K562 (cell line): ENCODE measurements around the gene TRIM49. TPM values are rescaled to one million over a fixed set of nuclear protein-coding genes. Genes with fewer than 3 reads are reported as not detected.
"Not testable (repeated sequence)": the region's sequence is repeated elsewhere in the genome, so short reads cannot be mapped to it uniquely, and the experiment has no call there.

Source experiments
- ATAC-seq: fragments of 200-7000 bp; cut with Tn5 transposase; 3 replicates; pipeline ENCODE4 v1.9.1; 2020; ENCODE audit warnings: moderate library complexity
- Bru-seq: library from RNA; stranded (reverse); fragments of 400-500 nt; gene quantifications from one replicate; lab custom pipeline; 2021; lab: Mats Ljungman, UMichigan
- BruChase-seq, 2 experiments: library from RNA; stranded (reverse); fragments of 400-500 nt; gene quantifications; one replicate each; lab custom pipeline; 2021; lab: Mats Ljungman, UMichigan
- BruUV-seq: library from RNA; stranded (reverse); fragments of 400-500 nt; replicated peaks from 2 replicates; lab custom pipeline; 2021; lab: Mats Ljungman, UMichigan
- CTCF ChIA-PET: fragments of 300-600 bp; formaldehyde crosslinking; extraction: SDS; loops from one replicate; lab custom pipeline; 2021; ENCODE audit warnings: low intra/inter-chr PET ratio; lab: Yijun Ruan, JAX
- POLR2A ChIA-PET: fragments of 300-600, 350-650 bp; sonication (Branson Sonifier 250); formaldehyde crosslinking; extraction: SDS; loops from one replicate; lab custom pipeline; 2021; ENCODE audit warnings: antibody characterized with exemption, inconsistent platforms; lab: Yijun Ruan, JAX
- DNase-seq, 4 experiments: peaks; one replicate each; pipeline versions ENCODE4 v3.0.0 to v3.0.0-alpha.2; 2011 to 2018; ENCODE audit warnings: low spot score in 3 of 4, mixed read lengths in 3 of 4; ENCODE audit errors: extremely low read depth in 1 of 4
- FAIRE-seq: peaks from 2 replicates; lab custom pipeline; 2011; peaks lifted over from hg19 to GRCh38; lab: Jason Lieb, UNC
- H2AFZ ChIP-seq: 2 replicates; pipeline ENCODE4 v1.6.0; 2011; ENCODE audit warnings: low read depth, low read length, control low read depth, inconsistent platforms
- H3K27ac ChIP-seq: fragments of 200-600 bp; 3 replicates; pipeline ENCODE4 v1.8.0; 2011; ENCODE audit warnings: low read depth, mild to moderate bottlenecking, control low read depth, inconsistent platforms, low read length, moderate library complexity, mixed read lengths; ENCODE audit errors: extremely low read depth
- H3K27me3 ChIP-seq, 2 experiments: fragments of 300-600 bp in 1 of 2; 2 replicates in 1 of 2; 3 replicates in 1 of 2; pipeline versions ENCODE4 v1.6.0 to v1.8.0; 2011; ENCODE audit warnings: inconsistent platforms in 2 of 2, low read length in 2 of 2, mild to moderate bottlenecking in 1 of 2, mixed read lengths in 1 of 2, moderate library complexity in 1 of 2; ENCODE audit not compliant: control insufficient read depth in 2 of 2, insufficient read depth in 2 of 2
- H3K36me3 ChIP-seq: fragments of 300-600 bp; 3 replicates; pipeline ENCODE4 v1.8.0; 2011; ENCODE audit warnings: mild to moderate bottlenecking, low read length, inconsistent platforms; ENCODE audit not compliant: control insufficient read depth, insufficient read depth
- H3K4me1 ChIP-seq, 2 experiments: fragments of 200-600 bp in 1 of 2; replicated peaks in 1 of 2; 2 replicates in 1 of 2; 3 replicates in 1 of 2; pipeline versions ENCODE4 v1.5.1 to v1.8.0; 2011; ENCODE audit warnings: inconsistent platforms in 2 of 2, low read length in 2 of 2, mild to moderate bottlenecking in 1 of 2, mixed read lengths in 1 of 2, moderate library complexity in 1 of 2; ENCODE audit not compliant: control insufficient read depth in 2 of 2, insufficient read depth in 2 of 2
- H3K4me2 ChIP-seq: 2 replicates; pipeline ENCODE4 v1.6.1; 2011; ENCODE audit warnings: low read length, control low read depth, inconsistent platforms, mixed read lengths; ENCODE audit not compliant: insufficient read depth
- H3K4me3 ChIP-seq: fragments of 200-600 bp; sonication (generic), shearing (Covaris generic); 2 replicates; pipeline ENCODE4 v1.5.1; 2016; ENCODE audit warnings: control low read depth, inconsistent platforms
- H3K79me2 ChIP-seq: fragments of 200-600 bp; 3 replicates; pipeline ENCODE4 v1.8.0; 2011; ENCODE audit warnings: low read length, inconsistent platforms; ENCODE audit not compliant: control insufficient read depth, insufficient read depth
- H3K9ac ChIP-seq, 2 experiments: 2 replicates each; pipeline versions ENCODE4 v1.6.0 to v1.6.1; 2011; ENCODE audit warnings: low read depth in 2 of 2, low read length in 2 of 2, control low read depth in 1 of 2, inconsistent platforms in 1 of 2, mild to moderate bottlenecking in 1 of 2, mixed read lengths in 1 of 2; ENCODE audit not compliant: insufficient read depth in 1 of 2
- H3K9me1 ChIP-seq: one replicate; pipeline ENCODE4 v1.6.0; 2011; ENCODE audit warnings: inconsistent platforms, mild to moderate bottlenecking, low read length, moderate library complexity; ENCODE audit not compliant: control insufficient read depth, insufficient read depth
- H3K9me3 ChIP-seq: replicated peaks from 2 replicates; pipeline ENCODE4 v1.5.1; 2011; ENCODE audit warnings: low read depth, low read length, inconsistent platforms; ENCODE audit not compliant: control insufficient read depth, insufficient read depth
- H4K20me1 ChIP-seq: replicated peaks from 2 replicates; pipeline ENCODE4 v1.6.1; 2011; ENCODE audit warnings: low read length, inconsistent platforms, mixed read lengths; ENCODE audit not compliant: control insufficient read depth, insufficient read depth
- WGBS: fragments of 100-300 bp; shearing (Covaris generic); methylation state at CpG from one replicate; pipeline ENCODE4 v1.1.6; 2016; ENCODE audit warnings: low coverage, mixed read lengths; ENCODE audit not compliant: insufficient coverage; ENCODE audit errors: missing lambda C conversion rate; 5-methylcytosine and 5-hydroxymethylcytosine counted together
- in situ Hi-C: fragments of 300-500 bp; cut with MboI; formaldehyde crosslinking; loops from 4 replicates; pipeline ENCODE4 v1.15.0; 2018; ENCODE audit warnings: inconsistent platforms, mixed read lengths
- intact Hi-C: fragments of 100-400 bp; cut with micrococcal nuclease; formaldehyde crosslinking; loops from 2 replicates; pipeline ENCODE4 v1.14.2; 2022
- long read RNA-seq, 3 experiments: library from polyadenylated mRNA in 2 of 3; library from RNA in 1 of 3; unstranded in 2 of 3; stranded (forward) in 1 of 3; transcript quantifications; one replicate each; pipeline ENCODE4 v2.0.0, GENCODE V29; 2019 to 2022
- polyA minus RNA-seq, 3 experiments: library from RNA; depleted of rRNA, polyadenylated mRNA; stranded (reverse); fragments of >200 nt; gene quantifications; 2 replicates each; pipeline ENCODE4 v1.2.3, GENCODE V29; 2011
- polyA plus RNA-seq, 8 experiments: library from polyadenylated mRNA; depleted of rRNA in 4 of 8; stranded (reverse) in 5 of 8; unstranded in 3 of 8; fragments of >200 nt; fragmentation: Nextera tagmentation in 2 of 8; fragmentation: Illumina TruSeq in 1 of 8; extraction: Ambion mirVana in 2 of 8; extraction: Trizol in 1 of 8; gene quantifications; 2 replicates each; pipeline versions ENCODE4 v1.2.1 to v1.2.3, GENCODE V29; 2011 to 2014; ENCODE audit warnings: inconsistent platforms in 1 of 8, missing spikeins in 1 of 8
- total RNA-seq, 7 experiments: library from RNA; depleted of rRNA in 6 of 7; stranded (reverse); fragments of >200 nt in 6 of 7; fragmentation: Illumina TruSeq in 2 of 7; extraction: Trizol in 2 of 7; gene quantifications; 2 replicates each; pipeline versions ENCODE4 v1.2.1 to v1.2.3, GENCODE V29; 2011 to 2021; ENCODE audit warnings: low replicate concordance in 1 of 7

The TRIM49 gene
- not detected in 2 replicates for total RNA-seq (2011; cell fraction: chromatin; rRNA removed; ENCODE audit: low replicate concordance)
- not detected in 2 replicates for total RNA-seq (2011; cell fraction: nucleolus; rRNA removed)
- total RNA-seq (2011; cell fraction: nucleoplasm; rRNA removed): not detected in 2 replicates
- total RNA-seq (2014; rRNA removed) (not detected in 2 replicates), total RNA-seq (2014; rRNA removed; fragmentation: Illumina TruSeq; extraction: Trizol) (not detected in 2 replicates), total RNA-seq (2015; rRNA removed; fragmentation: Illumina TruSeq; extraction: Trizol) (not detected in 2 replicates), total RNA-seq (2021) (not detected in 2 replicates), polyA plus RNA-seq (2011; rRNA removed) (not detected in 2 replicates), polyA plus RNA-seq (2014; fragmentation: Illumina TruSeq; extraction: Trizol) (not detected in 2 replicates), polyA plus RNA-seq (2014; fragmentation: Nextera tagmentation; extraction: Ambion mirVana) (not detected), polyA plus RNA-seq (2014; rRNA removed) (not detected in 2 replicates), polyA minus RNA-seq (2011; rRNA and poly(A)+ RNA removed) (not detected in 2 replicates), Bru-seq, nascent RNA (not detected), BruChase-seq, experiment 1, labeled RNA remaining after a 2-hour chase (not detected), BruChase-seq, experiment 2, labeled RNA remaining after a 6-hour chase (not detected)
- not detected in 2 replicates for polyA plus RNA-seq (2011; cell fraction: cytosol; rRNA removed)
- not detected in 2 replicates for polyA plus RNA-seq (2011; cell fraction: nucleus; rRNA removed)
- not detected in 2 replicates for polyA plus RNA-seq (2012)
- polyA minus RNA-seq (2011; cell fraction: cytosol; rRNA and poly(A)+ RNA removed): not detected in 2 replicates
- polyA minus RNA-seq (2011; cell fraction: nucleus; rRNA and poly(A)+ RNA removed): not detected in 2 replicates
- long read RNA-seq, experiment 1: 0 reads
- long read RNA-seq, experiment 2: 0 reads
- long read RNA-seq, experiment 3: 0 reads

GRCh38 chr11:89808475-89808874 is at the start of gene TRIM49:
TSS of gene TRIM49 (minus strand) at chr11:89808575. CDS start at chr11:89804469, 4,106 bp downstream.
- H3K9me3 ChIP-seq, H3K27me3 ChIP-seq, H3K9me1 ChIP-seq, H3K36me3 ChIP-seq, H3K27ac ChIP-seq, H2AFZ ChIP-seq, H4K20me1 ChIP-seq, DNase-seq, FAIRE-seq, BruUV-seq, CTCF ChIA-PET, H3K79me2 ChIP-seq, H3K4me2 ChIP-seq, intact Hi-C loops, H3K4me1 ChIP-seq, POLR2A ChIA-PET, ATAC-seq, H3K9ac ChIP-seq, in situ Hi-C loops, H3K4me3 ChIP-seq: not testable (repeated sequence)
- WGBS: 0% methylated on average over 1 of the region's 2 CpGs

GRCh38 chr11:89826694-89827093 is 18.3 kb upstream of the TRIM49 start:
- H3K36me3 ChIP-seq, H3K27me3 ChIP-seq, H3K9me3 ChIP-seq, CTCF ChIA-PET, H4K20me1 ChIP-seq, in situ Hi-C loops, ATAC-seq, H3K79me2 ChIP-seq, POLR2A ChIA-PET, BruUV-seq, intact Hi-C loops, DNase-seq, H3K9ac ChIP-seq, H2AFZ ChIP-seq, H3K9me1 ChIP-seq, H3K4me1 ChIP-seq, FAIRE-seq, H3K4me3 ChIP-seq, H3K27ac ChIP-seq, H3K4me2 ChIP-seq: not testable (repeated sequence)
- WGBS: 0% methylated on average over 1 of the region's 2 CpGs

GRCh38 chr11:89820008-89820407 is 11.6 kb upstream of the TRIM49 start:
- H4K20me1 ChIP-seq, POLR2A ChIA-PET, H3K36me3 ChIP-seq, FAIRE-seq, CTCF ChIA-PET, H2AFZ ChIP-seq, H3K9me1 ChIP-seq, H3K79me2 ChIP-seq, H3K9ac ChIP-seq, in situ Hi-C loops, H3K27ac ChIP-seq, intact Hi-C loops, ATAC-seq, H3K4me1 ChIP-seq, BruUV-seq, H3K4me2 ChIP-seq, DNase-seq, H3K27me3 ChIP-seq, H3K9me3 ChIP-seq, H3K4me3 ChIP-seq: not testable (repeated sequence)
- WGBS: no CpG with 5 or more reads among the region's 3 CpGs
